GM12873 (cell line): ENCODE results near the gene VAC14.

Source experiments
- TF ChIP-seq, protein P1 (sequence below): IDR thresholded peaks from 2 replicates; pipeline ENCODE4 v1.5.1; 2012; ENCODE audit warnings: low read depth, mild to moderate bottlenecking, moderate library complexity, low read length, control low read depth; ENCODE audit not compliant: insufficient read depth; ENCODE audit errors: missing control alignments

Gene VAC14

DNA sequence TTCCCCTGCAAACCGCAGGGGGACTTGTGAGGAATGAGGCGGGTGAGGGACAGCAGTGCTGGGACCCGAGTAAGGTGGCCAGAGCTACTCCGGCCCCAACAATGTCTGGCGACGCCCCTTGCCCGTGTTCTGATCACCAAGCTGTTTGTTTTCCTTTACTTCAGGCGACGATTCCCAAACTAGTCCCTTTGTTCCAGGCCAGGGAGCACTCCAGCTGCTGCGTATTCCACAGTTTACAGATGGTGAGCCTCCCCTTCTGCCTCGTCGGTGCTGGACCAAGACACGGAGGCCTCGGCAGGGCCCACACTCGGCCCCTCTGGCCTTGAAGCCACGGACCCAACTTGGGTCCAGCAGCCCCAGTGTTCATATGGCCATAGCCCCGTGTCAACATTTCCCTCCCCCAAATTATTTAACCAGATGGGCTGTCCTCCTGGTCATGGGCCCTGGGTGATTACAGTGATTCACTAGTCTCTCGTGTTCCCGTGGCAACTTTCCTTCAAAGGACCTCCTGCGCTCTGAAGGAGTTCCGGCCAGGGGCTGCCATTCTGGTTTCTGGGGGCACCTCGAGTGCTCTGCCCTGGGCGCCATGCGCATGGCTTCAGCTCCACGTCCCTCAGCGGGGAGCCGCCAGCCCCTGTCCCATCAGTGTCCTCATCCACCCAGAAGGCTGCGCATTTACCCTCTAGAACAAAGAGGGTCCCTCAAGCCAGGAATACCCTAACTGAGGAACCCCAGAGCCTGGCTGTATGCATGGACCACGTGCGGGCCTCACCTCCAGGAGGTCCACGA, 90.3 kb downstream of the VAC14 start:
- TF ChIP-seq, protein P1, sequence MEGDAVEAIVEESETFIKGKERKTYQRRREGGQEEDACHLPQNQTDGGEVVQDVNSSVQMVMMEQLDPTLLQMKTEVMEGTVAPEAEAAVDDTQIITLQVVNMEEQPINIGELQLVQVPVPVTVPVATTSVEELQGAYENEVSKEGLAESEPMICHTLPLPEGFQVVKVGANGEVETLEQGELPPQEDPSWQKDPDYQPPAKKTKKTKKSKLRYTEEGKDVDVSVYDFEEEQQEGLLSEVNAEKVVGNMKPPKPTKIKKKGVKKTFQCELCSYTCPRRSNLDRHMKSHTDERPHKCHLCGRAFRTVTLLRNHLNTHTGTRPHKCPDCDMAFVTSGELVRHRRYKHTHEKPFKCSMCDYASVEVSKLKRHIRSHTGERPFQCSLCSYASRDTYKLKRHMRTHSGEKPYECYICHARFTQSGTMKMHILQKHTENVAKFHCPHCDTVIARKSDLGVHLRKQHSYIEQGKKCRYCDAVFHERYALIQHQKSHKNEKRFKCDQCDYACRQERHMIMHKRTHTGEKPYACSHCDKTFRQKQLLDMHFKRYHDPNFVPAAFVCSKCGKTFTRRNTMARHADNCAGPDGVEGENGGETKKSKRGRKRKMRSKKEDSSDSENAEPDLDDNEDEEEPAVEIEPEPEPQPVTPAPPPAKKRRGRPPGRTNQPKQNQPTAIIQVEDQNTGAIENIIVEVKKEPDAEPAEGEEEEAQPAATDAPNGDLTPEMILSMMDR, result no peak

DNA sequence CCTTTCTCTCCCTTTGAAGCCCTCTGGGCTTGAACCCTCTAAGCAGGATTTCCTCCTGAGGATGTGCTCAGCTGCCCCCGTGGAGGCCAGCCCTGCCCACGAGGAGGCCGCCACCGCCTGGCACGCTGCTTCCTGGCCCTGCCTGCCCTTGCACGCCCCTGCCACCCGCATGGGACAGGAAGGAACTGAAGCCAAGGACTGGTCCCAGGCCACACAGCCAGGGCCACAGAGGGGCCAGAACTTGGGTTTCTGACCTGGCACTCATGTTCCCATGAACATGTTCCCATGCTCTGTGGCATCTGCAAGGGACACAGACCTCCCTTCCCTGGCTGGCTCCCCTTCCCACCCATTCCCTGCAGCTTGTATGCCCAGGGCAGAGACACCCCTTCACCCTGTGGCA, 91.0 kb downstream of the VAC14 start:
- TF ChIP-seq, protein P1, result no peak

DNA sequence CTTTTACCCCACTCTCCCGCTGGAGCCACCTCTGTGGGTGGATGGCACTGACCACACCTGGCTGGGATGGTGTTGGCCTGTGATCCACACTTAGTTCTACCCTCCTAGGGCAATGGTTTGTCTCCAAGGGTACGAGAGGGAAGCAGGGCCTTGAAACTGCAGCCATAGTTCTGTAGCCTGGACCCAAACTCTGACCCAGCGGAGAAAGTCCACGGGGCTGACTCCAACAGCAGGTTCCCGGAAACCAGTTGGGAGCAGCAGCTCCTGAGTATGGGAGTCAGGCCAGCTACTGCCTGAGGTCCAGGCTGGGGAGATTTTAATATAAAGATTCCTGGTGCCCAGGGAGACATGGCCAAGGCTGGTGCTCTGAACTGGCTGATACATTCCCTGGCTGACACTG, 91.5 kb downstream of the VAC14 start:
- TF ChIP-seq, protein P1, result no peak

DNA sequence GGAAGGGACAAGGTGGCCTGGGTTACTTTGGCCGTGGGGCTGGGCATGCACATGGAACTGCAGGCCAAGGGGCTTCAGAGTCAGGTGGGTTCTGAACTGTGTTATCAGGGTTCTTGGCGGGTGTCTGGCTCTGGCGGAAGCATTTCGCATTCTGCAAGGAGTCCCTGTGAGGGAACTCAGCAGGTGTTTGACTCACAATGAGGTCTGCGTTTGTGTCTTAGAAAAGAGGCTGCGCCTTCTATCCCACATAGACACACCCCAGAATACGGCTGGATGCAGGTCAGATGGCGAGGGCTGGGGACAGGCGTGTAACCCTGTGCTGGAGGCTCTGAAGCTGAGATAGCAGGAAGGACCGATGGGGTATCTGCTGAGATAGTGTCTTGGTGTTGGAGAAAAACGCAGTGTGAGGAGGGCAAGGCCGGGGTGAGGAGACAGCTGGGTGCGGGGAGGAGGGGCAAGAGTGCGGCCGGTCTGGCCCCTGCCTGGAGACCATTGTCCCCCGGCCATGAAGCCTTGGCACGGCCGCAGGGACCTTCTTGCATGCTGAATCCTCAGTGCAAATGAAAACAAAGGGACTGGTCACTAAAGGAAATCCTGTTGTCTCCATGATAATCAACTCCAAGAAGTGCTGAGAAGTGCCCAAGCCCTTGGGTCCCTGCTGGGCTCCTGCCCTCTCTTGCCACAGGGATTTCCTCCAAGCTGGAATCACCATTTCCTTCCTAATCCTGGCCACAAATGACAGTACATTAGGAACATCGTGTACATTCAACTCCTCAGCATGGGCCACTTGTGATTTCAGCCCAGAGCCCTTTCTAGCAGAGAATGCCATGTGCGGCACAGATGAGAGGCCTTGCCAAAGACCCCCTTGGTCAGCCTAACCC, 92.4 kb downstream of the VAC14 start:
- TF ChIP-seq, protein P1, result no peak

DNA sequence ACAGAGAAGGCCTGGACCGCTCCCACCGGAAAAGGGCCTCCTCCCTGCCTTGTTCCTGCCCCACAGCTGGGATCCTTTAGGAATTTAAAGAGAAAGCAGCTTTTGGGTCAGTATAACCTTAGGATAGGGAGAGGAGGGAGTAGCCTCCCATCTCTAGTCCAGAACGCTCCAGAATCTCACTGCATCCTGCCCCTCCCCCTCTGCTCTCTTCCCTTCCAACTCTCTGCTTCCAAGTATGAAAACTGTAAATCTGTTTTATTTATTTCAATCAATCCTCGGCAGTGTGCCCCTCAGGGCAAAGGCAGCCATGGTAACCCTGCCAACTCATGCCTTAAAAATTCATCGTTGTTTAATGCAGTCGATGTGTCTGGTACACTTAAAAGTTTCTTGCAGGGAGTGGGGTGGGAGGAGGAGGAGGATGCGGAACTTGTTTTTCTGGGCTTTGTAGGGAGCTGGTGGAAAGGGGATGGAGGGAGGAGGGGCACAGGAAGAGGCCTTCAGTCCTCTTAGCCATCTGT, 94.0 kb downstream of the VAC14 start:
- TF ChIP-seq, protein P1, result no peak

DNA sequence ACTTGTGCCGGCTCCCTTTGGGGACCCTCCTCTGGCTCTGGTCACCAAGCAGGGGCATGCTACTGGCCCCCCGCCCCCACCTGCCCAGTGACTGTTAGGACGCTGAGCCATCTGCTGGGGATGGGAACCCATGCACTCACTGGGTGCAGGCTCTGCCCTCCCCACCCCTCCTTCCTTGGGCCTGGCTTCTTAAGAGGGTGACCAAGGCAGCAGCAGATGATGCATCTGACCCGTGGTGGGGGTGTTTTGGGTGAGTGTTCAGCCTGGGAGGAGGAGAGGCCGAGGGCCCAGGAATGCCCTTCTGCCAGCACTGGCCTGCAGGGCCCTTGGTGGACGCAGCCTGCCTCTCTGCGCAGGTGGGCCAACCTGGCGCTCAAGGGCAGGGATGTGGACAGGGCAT, 95.9 kb downstream of the VAC14 start:
- TF ChIP-seq, protein P1, result no peak

DNA sequence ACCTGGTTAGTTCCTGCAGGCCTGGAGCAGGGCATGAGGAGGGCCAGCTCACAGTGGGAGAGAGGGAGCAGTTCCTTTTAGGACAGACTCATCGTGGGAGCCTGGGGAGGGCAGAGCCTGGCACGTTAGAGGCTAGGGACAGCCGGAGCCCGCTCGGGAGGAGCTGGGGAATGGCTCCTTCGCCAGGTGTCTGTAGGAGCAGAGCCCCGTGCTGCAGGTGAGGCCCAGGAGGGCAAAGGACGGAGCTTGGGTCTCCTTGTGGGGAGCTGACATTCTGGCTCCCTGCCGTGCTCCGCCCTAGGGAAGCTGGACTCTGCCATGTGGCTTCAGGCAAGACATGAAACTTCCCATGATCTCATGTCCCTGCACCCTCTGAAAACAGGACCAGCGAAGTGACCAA, 96.4 kb downstream of the VAC14 start:
- TF ChIP-seq, protein P1, result no peak
